ENCODE results near the gene SAXO1.

Gene SAXO1

GRCh38 chr9:18920141-18921084, 112.6 kb downstream of the SAXO1 start:
- DNase-seq (ENCODE audit: low read depth in 2 of 2, low spot score in 1 of 2), result no peak

GRCh38 chr9:18911714-18912342, 121.2 kb downstream of the SAXO1 start:
- DNase-seq (ENCODE audit: low read depth in 2 of 2, low spot score in 1 of 2), result no peak

GRCh38 chr9:18910916-18911315, 122.1 kb downstream of the SAXO1 start:
- DNase-seq (ENCODE audit: low read depth in 2 of 2, low spot score in 1 of 2), result no peak

- no peak for DNase-seq (ENCODE audit: low read depth in 2 of 2, low spot score in 1 of 2)
Observed at GRCh38 chr9:18910435-18910834, 122.6 kb downstream of the SAXO1 start.

GRCh38 chr9:18909140-18910018, 123.6 kb downstream of the SAXO1 start:
- DNase-seq (ENCODE audit: low read depth in 2 of 2, low spot score in 1 of 2), result no peak

GRCh38 chr9:18907927-18908625, 124.9 kb downstream of the SAXO1 start:
- DNase-seq (ENCODE audit: low read depth in 2 of 2, low spot score in 1 of 2), result no peak

- DNase-seq (ENCODE audit: low read depth in 2 of 2, low spot score in 1 of 2), result no peak
Observed at GRCh38 chr9:18906656-18907395, 126.2 kb downstream of the SAXO1 start.

GRCh38 chr9:18905883-18906629, 127.0 kb downstream of the SAXO1 start:
- no peak for DNase-seq (ENCODE audit: low read depth in 2 of 2, low spot score in 1 of 2)

- DNase-seq (ENCODE audit: low read depth in 2 of 2, low spot score in 1 of 2), result no peak
Observed at GRCh38 chr9:18905028-18905882, 127.8 kb downstream of the SAXO1 start.

- no peak for DNase-seq (ENCODE audit: low read depth in 2 of 2, low spot score in 1 of 2)
Observed at GRCh38 chr9:18903450-18903849, 129.6 kb downstream of the SAXO1 start.

GRCh38 chr9:18896531-18897179, 136.4 kb downstream of the SAXO1 start:
- no peak for DNase-seq (ENCODE audit: low read depth in 2 of 2, low spot score in 1 of 2)

GRCh38 chr9:18896004-18896403, 137.0 kb downstream of the SAXO1 start:
- no peak for DNase-seq (ENCODE audit: low read depth in 2 of 2, low spot score in 1 of 2)

- no peak for DNase-seq (ENCODE audit: low read depth in 2 of 2, low spot score in 1 of 2)
Observed at GRCh38 chr9:18893491-18893890, 139.5 kb downstream of the SAXO1 start.

GRCh38 chr9:18893046-18893445, 140.0 kb downstream of the SAXO1 start:
- DNase-seq (ENCODE audit: low read depth in 2 of 2, low spot score in 1 of 2), result no peak

- no peak for DNase-seq (ENCODE audit: low read depth in 2 of 2, low spot score in 1 of 2)
Observed at GRCh38 chr9:18891946-18892670, 140.9 kb downstream of the SAXO1 start.

GRCh38 chr9:18890372-18890771, 142.6 kb downstream of the SAXO1 start:
- no peak for DNase-seq (ENCODE audit: low read depth in 2 of 2, low spot score in 1 of 2)

- no peak for DNase-seq (ENCODE audit: low read depth in 2 of 2, low spot score in 1 of 2)
Observed at GRCh38 chr9:18889550-18889949, 143.5 kb downstream of the SAXO1 start.

All from stimulated activated CD8-positive, alpha-beta memory T cell treated with anti-CD3 and anti-CD28 coated beads, Interleukin-4, amount 100 ng/mL, for 1 hour (primary cell).